ENCODE data around the gene OR51M1. TPM values are rescaled to one million over a fixed set of nuclear protein-coding genes. Genes with fewer than 3 reads are reported as not detected.

OR51M1 gene
- total and polyA plus RNA-seq, 9 of the 15 experiments (the other 6 are each of a cell fraction or from before 2014, with no cell fraction given), result 0.01 to 0.18 (median 0.04) TPM; not detected in 6

- no peak for TF ChIP-seq REST (IDR thresholded peaks at IDR 0.05; ENCODE audit: borderline replicate concordance)
- no peak for TF ChIP-seq REST (CRISPR knock-in tag; IDR thresholded peaks at IDR 0.05; ENCODE audit: low read depth)
- no peak for TF ChIP-seq THRAP3 (IDR thresholded peaks at IDR 0.05; ENCODE audit: borderline replicate concordance)
- no peak for TF ChIP-seq YBX1 (IDR thresholded peaks at IDR 0.05)
- TF ChIP-seq CREM (IDR thresholded peaks at IDR 0.05; ENCODE audit: low read depth), result no peak
- no peak for TF ChIP-seq FOXJ2 (tag; IDR thresholded peaks at IDR 0.05)
- TF ChIP-seq HINFP (tag; conservative IDR thresholded peaks at IDR 0.05; ENCODE audit: low read depth), result 0 out of 2 replicates have a peak, but pooled peaks have one; percentile 44
- TF ChIP-seq EGR1 (conservative IDR thresholded peaks at IDR 0.05), result no peak
- TF ChIP-seq ZNF23 (CRISPR knock-in tag; IDR thresholded peaks at IDR 0.05), result 0 out of 2 replicates have a peak, but pooled peaks have one; percentile 52
- TF ChIP-seq MAX (CRISPR knock-in tag; IDR thresholded peaks at IDR 0.05), result no peak
- no peak for TF ChIP-seq BMI1 (IDR thresholded peaks at IDR 0.05; ENCODE audit: low read length)
- no peak for TF ChIP-seq RNF219 (CRISPR knock-in tag; IDR thresholded peaks at IDR 0.05)
- no peak for TF ChIP-seq ZNF695 (CRISPR knock-in tag; IDR thresholded peaks at IDR 0.05)
- TF ChIP-seq E2F3 (CRISPR knock-in tag; IDR thresholded peaks at IDR 0.05), result no peak
- peak; percentile 50; the same call in 1 of the 2 replicates for TF ChIP-seq C11orf30 (IDR thresholded peaks at IDR 0.05; ENCODE audit: low read depth)
- TF ChIP-seq ZNF77 (CRISPR knock-in tag; IDR thresholded peaks at IDR 0.05), result no peak
- no peak for TF ChIP-seq FOXM1 (IDR thresholded peaks at IDR 0.05; ENCODE audit: low read depth)
- no peak for TF ChIP-seq FOXM1 (CRISPR knock-in tag; IDR thresholded peaks at IDR 0.05; ENCODE audit: low read depth)
- TF ChIP-seq ZNF57 (CRISPR knock-in tag; IDR thresholded peaks at IDR 0.05), result no peak
Observed at GRCh38 chr11:5367448-5368074, 16.1 kb upstream of the OR51M1 start (continued).

All from K562 (cell line).